Measurements from ENCODE around the gene GRIP1. TPM values are rescaled to one million over a fixed set of nuclear protein-coding genes. Genes with fewer than 3 reads are reported as not detected.

Gene GRIP1
- total RNA-seq, 1 experiment from 2014 or later = 22.5 TPM

- TF ChIP-seq ATF3 (CRISPR knock-in tag; conservative IDR thresholded peaks at IDR 0.05) (no peak), MLX (CRISPR knock-in tag; IDR thresholded peaks at IDR 0.05) (no peak), EMX1 (CRISPR knock-in tag; IDR thresholded peaks at IDR 0.05) (no peak), ZBTB43 (CRISPR knock-in tag; IDR thresholded peaks at IDR 0.05) (no peak), ETV6 (CRISPR knock-in tag; IDR thresholded peaks at IDR 0.05) (no peak)
- TF ChIP-seq, protein P1, sequence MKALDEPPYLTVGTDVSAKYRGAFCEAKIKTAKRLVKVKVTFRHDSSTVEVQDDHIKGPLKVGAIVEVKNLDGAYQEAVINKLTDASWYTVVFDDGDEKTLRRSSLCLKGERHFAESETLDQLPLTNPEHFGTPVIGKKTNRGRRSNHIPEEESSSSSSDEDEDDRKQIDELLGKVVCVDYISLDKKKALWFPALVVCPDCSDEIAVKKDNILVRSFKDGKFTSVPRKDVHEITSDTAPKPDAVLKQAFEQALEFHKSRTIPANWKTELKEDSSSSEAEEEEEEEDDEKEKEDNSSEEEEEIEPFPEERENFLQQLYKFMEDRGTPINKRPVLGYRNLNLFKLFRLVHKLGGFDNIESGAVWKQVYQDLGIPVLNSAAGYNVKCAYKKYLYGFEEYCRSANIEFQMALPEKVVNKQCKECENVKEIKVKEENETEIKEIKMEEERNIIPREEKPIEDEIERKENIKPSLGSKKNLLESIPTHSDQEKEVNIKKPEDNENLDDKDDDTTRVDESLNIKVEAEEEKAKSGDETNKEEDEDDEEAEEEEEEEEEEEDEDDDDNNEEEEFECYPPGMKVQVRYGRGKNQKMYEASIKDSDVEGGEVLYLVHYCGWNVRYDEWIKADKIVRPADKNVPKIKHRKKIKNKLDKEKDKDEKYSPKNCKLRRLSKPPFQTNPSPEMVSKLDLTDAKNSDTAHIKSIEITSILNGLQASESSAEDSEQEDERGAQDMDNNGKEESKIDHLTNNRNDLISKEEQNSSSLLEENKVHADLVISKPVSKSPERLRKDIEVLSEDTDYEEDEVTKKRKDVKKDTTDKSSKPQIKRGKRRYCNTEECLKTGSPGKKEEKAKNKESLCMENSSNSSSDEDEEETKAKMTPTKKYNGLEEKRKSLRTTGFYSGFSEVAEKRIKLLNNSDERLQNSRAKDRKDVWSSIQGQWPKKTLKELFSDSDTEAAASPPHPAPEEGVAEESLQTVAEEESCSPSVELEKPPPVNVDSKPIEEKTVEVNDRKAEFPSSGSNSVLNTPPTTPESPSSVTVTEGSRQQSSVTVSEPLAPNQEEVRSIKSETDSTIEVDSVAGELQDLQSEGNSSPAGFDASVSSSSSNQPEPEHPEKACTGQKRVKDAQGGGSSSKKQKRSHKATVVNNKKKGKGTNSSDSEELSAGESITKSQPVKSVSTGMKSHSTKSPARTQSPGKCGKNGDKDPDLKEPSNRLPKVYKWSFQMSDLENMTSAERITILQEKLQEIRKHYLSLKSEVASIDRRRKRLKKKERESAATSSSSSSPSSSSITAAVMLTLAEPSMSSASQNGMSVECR (CRISPR knock-in tag; IDR thresholded peaks at IDR 0.05; ENCODE audit: borderline replicate concordance) = no peak
- TF ChIP-seq, protein P2, sequence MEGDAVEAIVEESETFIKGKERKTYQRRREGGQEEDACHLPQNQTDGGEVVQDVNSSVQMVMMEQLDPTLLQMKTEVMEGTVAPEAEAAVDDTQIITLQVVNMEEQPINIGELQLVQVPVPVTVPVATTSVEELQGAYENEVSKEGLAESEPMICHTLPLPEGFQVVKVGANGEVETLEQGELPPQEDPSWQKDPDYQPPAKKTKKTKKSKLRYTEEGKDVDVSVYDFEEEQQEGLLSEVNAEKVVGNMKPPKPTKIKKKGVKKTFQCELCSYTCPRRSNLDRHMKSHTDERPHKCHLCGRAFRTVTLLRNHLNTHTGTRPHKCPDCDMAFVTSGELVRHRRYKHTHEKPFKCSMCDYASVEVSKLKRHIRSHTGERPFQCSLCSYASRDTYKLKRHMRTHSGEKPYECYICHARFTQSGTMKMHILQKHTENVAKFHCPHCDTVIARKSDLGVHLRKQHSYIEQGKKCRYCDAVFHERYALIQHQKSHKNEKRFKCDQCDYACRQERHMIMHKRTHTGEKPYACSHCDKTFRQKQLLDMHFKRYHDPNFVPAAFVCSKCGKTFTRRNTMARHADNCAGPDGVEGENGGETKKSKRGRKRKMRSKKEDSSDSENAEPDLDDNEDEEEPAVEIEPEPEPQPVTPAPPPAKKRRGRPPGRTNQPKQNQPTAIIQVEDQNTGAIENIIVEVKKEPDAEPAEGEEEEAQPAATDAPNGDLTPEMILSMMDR (IDR thresholded peaks at IDR 0.05) = no peak
These were observed 297.9 kb downstream of the GRIP1 start (continued) for GRCh38 chr12:66380769-66381535.

DNA sequence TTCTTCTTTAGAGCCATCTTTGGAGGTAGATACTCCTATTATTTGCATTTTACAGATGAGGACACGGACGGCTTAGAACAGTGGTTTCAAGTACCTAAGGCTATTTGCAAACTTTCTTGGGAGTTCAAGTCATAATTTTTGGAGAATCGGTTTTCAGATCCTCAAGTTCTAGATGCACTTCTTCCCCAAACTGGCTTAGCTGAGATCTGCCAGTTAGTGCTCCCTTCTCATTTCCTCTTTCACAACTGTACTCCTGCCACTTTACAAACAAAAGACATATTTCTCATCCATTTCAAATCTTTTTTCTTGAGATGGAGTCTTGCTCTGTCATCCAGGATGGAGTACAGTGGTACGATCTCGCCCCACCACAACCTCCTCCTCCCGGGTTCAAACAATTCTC, 299.3 kb downstream of the GRIP1 start:
- ChIA-PET CTCF (no interaction called here), POLR2A (no interaction called here)
- no peak overlapping the region for H3K4me3 Mint-ChIP-seq
- no peaks in the 10 kb centered on the region for H3K27me3 Mint-ChIP-seq (ENCODE audit: low read depth)
- H3K4me1 Mint-ChIP-seq = peaks cover 4% of the 10 kb centered on the region
- no peaks in the 10 kb centered on the region for H3K9me3 Mint-ChIP-seq
- ATAC-seq (no peak), DNase-seq (ENCODE audit: low spot score) (no peak)
- no peak overlapping the region for H3K27ac Mint-ChIP-seq
- H3K36me3 Mint-ChIP-seq = no peaks in the 10 kb centered on the region
- TF ChIP-seq RORB (CRISPR knock-in tag; IDR thresholded peaks at IDR 0.05) = no peak
- no peak for TF ChIP-seq ZNF671 (CRISPR knock-in tag; IDR thresholded peaks at IDR 0.05)
- TF ChIP-seq, protein P3, sequence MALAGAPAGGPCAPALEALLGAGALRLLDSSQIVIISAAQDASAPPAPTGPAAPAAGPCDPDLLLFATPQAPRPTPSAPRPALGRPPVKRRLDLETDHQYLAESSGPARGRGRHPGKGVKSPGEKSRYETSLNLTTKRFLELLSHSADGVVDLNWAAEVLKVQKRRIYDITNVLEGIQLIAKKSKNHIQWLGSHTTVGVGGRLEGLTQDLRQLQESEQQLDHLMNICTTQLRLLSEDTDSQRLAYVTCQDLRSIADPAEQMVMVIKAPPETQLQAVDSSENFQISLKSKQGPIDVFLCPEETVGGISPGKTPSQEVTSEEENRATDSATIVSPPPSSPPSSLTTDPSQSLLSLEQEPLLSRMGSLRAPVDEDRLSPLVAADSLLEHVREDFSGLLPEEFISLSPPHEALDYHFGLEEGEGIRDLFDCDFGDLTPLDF (CRISPR knock-in tag; IDR thresholded peaks at IDR 0.05) = no peak
- no peak for TF ChIP-seq ZBTB43 (CRISPR knock-in tag; IDR thresholded peaks at IDR 0.05)
- TF ChIP-seq ZNF281 (CRISPR knock-in tag; IDR thresholded peaks at IDR 0.05) = no peak
- no peak for TF ChIP-seq ZNF396 (CRISPR knock-in tag; IDR thresholded peaks at IDR 0.05; ENCODE audit: borderline replicate concordance)

All from WTC11 (cell line).